Lung (tissue), 16 donors: Measurements from ENCODE around the gene TMEM87A. TPM values are rescaled to one million over a fixed set of nuclear protein-coding genes. Genes with fewer than 3 reads are reported as not detected.
"Not testable (repeated sequence)": the region's sequence is repeated elsewhere in the genome, so short reads cannot be mapped to it uniquely, and the experiment has no call there.

Experiments used
- ATAC-seq: fragments of 200-7000 bp; cut with Tn5 transposase; one replicate; pipeline ENCODE4 v1.9.1; 2020; ENCODE audit warnings: moderate number of reproducible peaks; ENCODE audit not compliant: insufficient read depth, low FRiP score
- DNase-seq, 3 donors: peaks; one replicate each; pipeline ENCODE4 v3.0.0-alpha.2; 2013 to 2017
- H3K27ac ChIP-seq, 2 donors: one replicate each; pipeline ENCODE4 v1.5.1; 2013; ENCODE audit warnings: mild to moderate bottlenecking in 2 of 2, moderate library complexity in 2 of 2, control low read depth in 1 of 2, inconsistent platforms in 1 of 2, low read depth in 1 of 2, low read length in 1 of 2
- H3K27me3 ChIP-seq, 3 donors: one replicate each; pipeline ENCODE4 v1.5.1; 2013; ENCODE audit warnings: low read length in 2 of 3; ENCODE audit not compliant: control insufficient read depth in 3 of 3, insufficient read depth in 3 of 3
- H3K36me3 ChIP-seq, 4 donors: one replicate each; pipeline ENCODE4 v1.5.1; 2013; ENCODE audit warnings: low read length in 4 of 4, mild to moderate bottlenecking in 1 of 4, moderate library complexity in 1 of 4; ENCODE audit not compliant: control insufficient read depth in 4 of 4, insufficient read depth in 4 of 4
- H3K4me1 ChIP-seq, 5 donors: one replicate each; pipeline ENCODE4 v1.5.1; 2013; ENCODE audit warnings: low read length in 5 of 5, mild to moderate bottlenecking in 2 of 5, moderate library complexity in 1 of 5; ENCODE audit not compliant: control insufficient read depth in 5 of 5, insufficient read depth in 5 of 5
- H3K4me3 ChIP-seq: one replicate; pipeline ENCODE4 v1.5.1; 2013; ENCODE audit warnings: mild to moderate bottlenecking, control low read depth, moderate library complexity
- H3K9ac ChIP-seq, 2 donors: one replicate each; pipeline ENCODE4 v1.5.1; 2013; ENCODE audit warnings: low read length in 2 of 2, control low read depth in 1 of 2; ENCODE audit not compliant: insufficient read depth in 1 of 2
- H3K9me3 ChIP-seq, 4 donors: one replicate each; pipeline ENCODE4 v1.5.1; 2013; ENCODE audit warnings: low read length in 3 of 4, mild to moderate bottlenecking in 1 of 4, moderate library complexity in 1 of 4; ENCODE audit not compliant: control insufficient read depth in 4 of 4, insufficient read depth in 3 of 4
- WGBS, 2 donors: extraction: QIAGEN DNeasy Blood & Tissue Kit; methylation state at CpG; one replicate each; pipeline ENCODE4 v1.1.7; 2013; 5-methylcytosine and 5-hydroxymethylcytosine counted together
- long read RNA-seq, 5 donors: transcript quantifications; one replicate each; lab custom pipeline, GENCODE V29; 2026
- polyA plus RNA-seq, 2 donors: library from polyadenylated mRNA; stranded (reverse); fragments of 200-250 nt; gene quantifications; one replicate each; pipeline ENCODE4 v1.2.1, GENCODE V29; 2013
- total RNA-seq, 2 donors: library from RNA; depleted of rRNA in 1 of 2; stranded (reverse); fragments of >200 nt in 1 of 2; gene quantifications; one replicate each; pipeline ENCODE4 v1.2.1, GENCODE V29; 2014 to 2021
- TF ChIP-seq, protein P1 (sequence below): IDR thresholded peaks from 2 replicates; pipeline ENCODE4 v1.5.1; 2012; ENCODE audit warnings: mild to moderate bottlenecking; ENCODE audit errors: control extremely low read depth, extremely low read depth
- donor health status: control.
- donor health status: control.
- donor health status: Bipolar disorder and iron deficiency.
- donor health status: healthy.
- donor health status: DM: yes; HTN: yes; CAD: no.

TMEM87A gene, protein sequence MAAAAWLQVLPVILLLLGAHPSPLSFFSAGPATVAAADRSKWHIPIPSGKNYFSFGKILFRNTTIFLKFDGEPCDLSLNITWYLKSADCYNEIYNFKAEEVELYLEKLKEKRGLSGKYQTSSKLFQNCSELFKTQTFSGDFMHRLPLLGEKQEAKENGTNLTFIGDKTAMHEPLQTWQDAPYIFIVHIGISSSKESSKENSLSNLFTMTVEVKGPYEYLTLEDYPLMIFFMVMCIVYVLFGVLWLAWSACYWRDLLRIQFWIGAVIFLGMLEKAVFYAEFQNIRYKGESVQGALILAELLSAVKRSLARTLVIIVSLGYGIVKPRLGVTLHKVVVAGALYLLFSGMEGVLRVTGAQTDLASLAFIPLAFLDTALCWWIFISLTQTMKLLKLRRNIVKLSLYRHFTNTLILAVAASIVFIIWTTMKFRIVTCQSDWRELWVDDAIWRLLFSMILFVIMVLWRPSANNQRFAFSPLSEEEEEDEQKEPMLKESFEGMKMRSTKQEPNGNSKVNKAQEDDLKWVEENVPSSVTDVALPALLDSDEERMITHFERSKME
- 100 to 1,000 TPM; 110 to 196 TPM for total RNA-seq
- 10 to 100 TPM; 50.3 to 63.8 TPM for polyA plus RNA-seq
- long read RNA-seq, donor 1, transcript TMEM87A-202 (20 exons, 3,109 nt), result major isoform, 9 of 10 reads
- long read RNA-seq, donor 1, partial matches to known transcripts, result 0 of 10 reads
- long read RNA-seq, donor 1, other reads (novel, unspliced or antisense), result 0 of 10 reads
- long read RNA-seq, donor 2, partial matches to known transcripts, result 29 of 33 reads
- long read RNA-seq, donor 2, other reads (novel, unspliced or antisense), result 0 of 33 reads
- long read RNA-seq, donor 3, partial matches to known transcripts, result 0 of 5 reads
- long read RNA-seq, donor 3, other reads (novel, unspliced or antisense), result 0 of 5 reads
- long read RNA-seq, donor 4, partial matches to known transcripts, result 0 of 5 reads
- long read RNA-seq, donor 4, other reads (novel, unspliced or antisense), result 0 of 5 reads
- long read RNA-seq, donor 5, partial matches to known transcripts, result 0 of 6 reads
- long read RNA-seq, donor 5, other reads (novel, unspliced or antisense), result 0 of 6 reads

- no peaks in the 10 kb centered on the region for H3K27me3 ChIP-seq
- peaks cover 0 to 31% (median 14%) of the 10 kb centered on the region in 5 donors for H3K4me1 ChIP-seq
- H3K4me3 ChIP-seq, result peak within 1 kb of the TSS; percentile 66
- H3K27ac ChIP-seq, result peak within 1 kb of the TSS; percentile 96 to 99
- TF ChIP-seq, protein P1, sequence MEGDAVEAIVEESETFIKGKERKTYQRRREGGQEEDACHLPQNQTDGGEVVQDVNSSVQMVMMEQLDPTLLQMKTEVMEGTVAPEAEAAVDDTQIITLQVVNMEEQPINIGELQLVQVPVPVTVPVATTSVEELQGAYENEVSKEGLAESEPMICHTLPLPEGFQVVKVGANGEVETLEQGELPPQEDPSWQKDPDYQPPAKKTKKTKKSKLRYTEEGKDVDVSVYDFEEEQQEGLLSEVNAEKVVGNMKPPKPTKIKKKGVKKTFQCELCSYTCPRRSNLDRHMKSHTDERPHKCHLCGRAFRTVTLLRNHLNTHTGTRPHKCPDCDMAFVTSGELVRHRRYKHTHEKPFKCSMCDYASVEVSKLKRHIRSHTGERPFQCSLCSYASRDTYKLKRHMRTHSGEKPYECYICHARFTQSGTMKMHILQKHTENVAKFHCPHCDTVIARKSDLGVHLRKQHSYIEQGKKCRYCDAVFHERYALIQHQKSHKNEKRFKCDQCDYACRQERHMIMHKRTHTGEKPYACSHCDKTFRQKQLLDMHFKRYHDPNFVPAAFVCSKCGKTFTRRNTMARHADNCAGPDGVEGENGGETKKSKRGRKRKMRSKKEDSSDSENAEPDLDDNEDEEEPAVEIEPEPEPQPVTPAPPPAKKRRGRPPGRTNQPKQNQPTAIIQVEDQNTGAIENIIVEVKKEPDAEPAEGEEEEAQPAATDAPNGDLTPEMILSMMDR, result no peak
- peak; percentile 99 to 100 (median 99) for DNase-seq
- H3K9me3 ChIP-seq, result no peaks in the 10 kb centered on the region
- peaks cover 0 to 3% (median under 1%) of the 10 kb centered on the region in 4 donors for H3K36me3 ChIP-seq
- peak within 1 kb of the TSS; percentile 93 to 97 for H3K9ac ChIP-seq
- ATAC-seq, result peak; percentile 97
- 0% methylated on average over 52 of the region's 52 CpGs for WGBS, 2 donors
Measured at GRCh38 chr15:42272939-42273899, at the start of gene TMEM87A, which contains the start of gene GANC. TSS of gene TMEM87A (minus strand) at chr15:42273433. CDS start at chr15:42273398, 35 bp downstream. TSS of gene GANC (plus strand) at chr15:42273201. CDS start at chr15:42274482, 1,281 bp downstream.

DNA sequence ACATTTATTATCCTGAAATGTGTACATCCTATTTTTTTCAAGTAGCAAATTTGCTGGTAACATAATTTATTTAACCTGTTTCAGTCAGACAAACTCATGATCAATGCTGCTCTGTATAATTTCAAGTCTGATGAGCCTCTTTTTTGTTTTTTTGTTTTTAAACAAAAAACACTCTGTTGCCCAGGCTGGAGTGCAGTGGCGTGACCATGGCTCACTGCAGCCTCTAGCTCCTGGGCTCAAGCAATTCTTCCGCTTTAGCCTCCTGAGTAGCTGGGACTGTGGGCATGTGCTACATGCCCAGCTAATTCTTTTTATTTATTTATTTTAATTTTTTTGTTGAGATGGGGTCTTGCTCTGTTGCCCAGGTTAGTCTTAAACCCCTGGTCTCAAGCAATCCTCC lies 46.0 kb upstream of the TMEM87A start:
- DNase-seq (no peak), ATAC-seq (no peak)
- no peaks in the 10 kb centered on the region for H3K9me3 ChIP-seq
- H3K4me1 ChIP-seq, result no peaks in the 10 kb centered on the region
- H3K4me3 ChIP-seq, result no peak overlapping the region
- 98 to 100% methylated on average over 2 of the region's 2 CpGs for WGBS, 2 donors
- no peaks in the 10 kb centered on the region for H3K27me3 ChIP-seq
- H3K36me3 ChIP-seq, result peaks cover 4 to 14% (median 10%) of the 10 kb centered on the region in 4 donors
- no peak overlapping the region for H3K9ac ChIP-seq
- H3K27ac ChIP-seq, result no peak overlapping the region
- TF ChIP-seq, protein P1, result no peak

GRCh38 chr15:42316282-42316805 lies 43.1 kb upstream of the TMEM87A start:
- WGBS, 2 donors, result 59 to 64% methylated on average over 11 of the region's 11 CpGs
- not testable (repeated sequence) for H3K9me3 ChIP-seq, H3K4me1 ChIP-seq, H3K27ac ChIP-seq, H3K4me3 ChIP-seq, H3K9ac ChIP-seq, H3K36me3 ChIP-seq, H3K27me3 ChIP-seq, ATAC-seq
- peak in 2 of 3 donors; percentile 4 to 50 for DNase-seq
